Neural progenitor cell (in vitro differentiated cells): ENCODE data around the gene CNTNAP2. TPM values are rescaled to one million over a fixed set of nuclear protein-coding genes. Genes with fewer than 3 reads are reported as not detected.
A peak's percentile ranks its signal among the peaks of the same experiment; 100 is the strongest.

Experiments
- DNase-seq: peaks from one replicate; pipeline ENCODE4 v3.0.0-alpha.2; 2016; ENCODE audit warnings: low spot score
- H2AFZ ChIP-seq: fragments of 200-600 bp; sonication (generic); replicated peaks from 2 replicates; pipeline ENCODE4 v1.6.1; 2016; ENCODE audit warnings: antibody characterized with exemption
- H3F3A ChIP-seq: fragments of 200-600 bp; sonication (generic); 2 replicates; pipeline ENCODE4 v1.6.1; 2016; ENCODE audit warnings: antibody characterized with exemption, low read depth
- H3K27ac ChIP-seq: fragments of 200-600 bp; sonication (generic); 2 replicates; pipeline ENCODE4 v1.5.1; 2016; ENCODE audit warnings: mild to moderate bottlenecking
- H3K27me3 ChIP-seq: fragments of 200-600 bp; sonication (generic); 2 replicates; pipeline ENCODE4 v1.6.1; 2016; ENCODE audit warnings: mild to moderate bottlenecking, moderate library complexity
- H3K36me3 ChIP-seq: fragments of 200-600 bp; sonication (generic); 2 replicates; pipeline ENCODE4 v1.5.1; 2016
- H3K4me1 ChIP-seq: fragments of 200-600 bp; sonication (generic); 2 replicates; pipeline ENCODE4 v1.6.1; 2016; ENCODE audit warnings: mixed run types
- H3K4me2 ChIP-seq: fragments of 200-600 bp; sonication (generic); 2 replicates; pipeline ENCODE4 v1.6.1; 2016
- H3K4me3 ChIP-seq: fragments of 200-600 bp; sonication (generic); 2 replicates; pipeline ENCODE4 v1.5.1; 2016
- H3K79me2 ChIP-seq: fragments of 200-600 bp; sonication (generic); 2 replicates; pipeline ENCODE4 v1.6.1; 2016; ENCODE audit warnings: low read depth
- H3K9ac ChIP-seq: fragments of 200-600 bp; sonication (generic); 2 replicates; pipeline ENCODE4 v1.6.1; 2016
- H3K9me3 ChIP-seq: fragments of 200-600 bp; sonication (generic); 2 replicates; pipeline ENCODE4 v1.5.1; 2016; ENCODE audit warnings: low read depth
- H4K20me1 ChIP-seq: fragments of 200-600 bp; sonication (generic); 2 replicates; pipeline ENCODE4 v1.6.1; 2016; ENCODE audit warnings: low read depth
- H3K27ac Mint-ChIP-seq: 3 replicates; pipeline ENCODE4 v1.8.0; 2021; ENCODE audit warnings: mixed read lengths
- H3K27me3 Mint-ChIP-seq: 2 replicates; pipeline ENCODE4 v1.8.0; 2022; ENCODE audit warnings: low read depth, mild to moderate bottlenecking, inconsistent platforms, moderate library complexity, mixed read lengths; ENCODE audit not compliant: insufficient read depth
- H3K36me3 Mint-ChIP-seq: 3 replicates; pipeline ENCODE4 v1.8.0; 2021; ENCODE audit warnings: mixed read lengths
- H3K4me1 Mint-ChIP-seq: 3 replicates; pipeline ENCODE4 v1.8.0; 2021; ENCODE audit warnings: mixed read lengths
- H3K4me3 Mint-ChIP-seq: 3 replicates; pipeline ENCODE4 v1.8.0; 2021; ENCODE audit warnings: mild to moderate bottlenecking, moderate library complexity, mixed read lengths
- H3K9me3 Mint-ChIP-seq: 3 replicates; pipeline ENCODE4 v1.8.0; 2020; ENCODE audit warnings: mixed read lengths
- EZH2 ChIP-seq: fragments of 200-600 bp; sonication (generic); IDR thresholded peaks from 2 replicates; pipeline ENCODE4 v1.6.1; 2017; ENCODE audit warnings: antibody characterized with exemption, mild to moderate bottlenecking, moderate library complexity
- EZH2phosphoT487 ChIP-seq: fragments of 200-600 bp; sonication (generic); IDR thresholded peaks from 2 replicates; pipeline ENCODE4 v1.6.1; 2017; ENCODE audit warnings: antibody characterized with exemption
- total RNA-seq: library from RNA; depleted of rRNA; stranded (reverse); fragments of >200 nt; gene quantifications from 2 replicates; pipeline ENCODE4 v1.2.3, GENCODE V29; 2015; ENCODE audit warnings: low replicate concordance
- TF ChIP-seq, protein P1 (sequence below): fragments of 200-600 bp; sonication (generic); IDR thresholded peaks from 2 replicates; pipeline ENCODE4 v1.5.1; 2017; ENCODE audit warnings: antibody characterized with exemption, mild to moderate bottlenecking

CNTNAP2 gene
- total RNA-seq, 1 donor from 2014 or later: 126 TPM

DNA sequence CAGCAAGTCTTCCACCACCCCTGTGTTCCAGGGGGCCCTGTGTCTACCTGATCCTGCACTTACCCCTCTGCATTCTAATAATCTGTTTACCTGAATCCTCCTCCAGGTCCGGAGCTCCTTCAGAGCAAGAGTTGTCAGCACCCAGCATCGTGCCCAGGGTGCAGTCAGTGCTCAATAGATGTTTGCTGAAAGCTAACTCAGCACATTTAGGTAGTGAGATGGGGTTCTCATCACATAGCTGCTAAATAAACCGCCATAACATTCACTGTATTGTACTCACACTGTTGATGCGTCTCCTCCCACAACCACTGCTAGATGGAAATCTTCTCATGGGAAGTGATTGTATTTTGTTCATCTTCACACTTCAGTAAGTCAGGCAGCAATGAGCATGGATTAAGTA is 2097.5 kb downstream of the CNTNAP2 start:
- Mint-ChIP-seq H3K4me1 (peaks cover 4% of the 10 kb centered on the region), H3K27me3 (peaks cover 2% of the 10 kb centered on the region), H3K27ac (peak overlapping the region; percentile 22), H3K9me3 (peaks cover 14% of the 10 kb centered on the region), H3K4me3 (no peak overlapping the region), H3K36me3 (no peaks in the 10 kb centered on the region)
- no peak overlapping the region for H3K9ac ChIP-seq
- H3K27me3 ChIP-seq: no peaks in the 10 kb centered on the region
- H3F3A ChIP-seq: no peaks in the 10 kb centered on the region
- no peak for DNase-seq
- no peaks in the 10 kb centered on the region for H3K79me2 ChIP-seq
- no peaks in the 10 kb centered on the region for H3K36me3 ChIP-seq
- TF ChIP-seq EZH2phosphoT487 (no peak), EZH2 (no peak)
- TF ChIP-seq, protein P1, sequence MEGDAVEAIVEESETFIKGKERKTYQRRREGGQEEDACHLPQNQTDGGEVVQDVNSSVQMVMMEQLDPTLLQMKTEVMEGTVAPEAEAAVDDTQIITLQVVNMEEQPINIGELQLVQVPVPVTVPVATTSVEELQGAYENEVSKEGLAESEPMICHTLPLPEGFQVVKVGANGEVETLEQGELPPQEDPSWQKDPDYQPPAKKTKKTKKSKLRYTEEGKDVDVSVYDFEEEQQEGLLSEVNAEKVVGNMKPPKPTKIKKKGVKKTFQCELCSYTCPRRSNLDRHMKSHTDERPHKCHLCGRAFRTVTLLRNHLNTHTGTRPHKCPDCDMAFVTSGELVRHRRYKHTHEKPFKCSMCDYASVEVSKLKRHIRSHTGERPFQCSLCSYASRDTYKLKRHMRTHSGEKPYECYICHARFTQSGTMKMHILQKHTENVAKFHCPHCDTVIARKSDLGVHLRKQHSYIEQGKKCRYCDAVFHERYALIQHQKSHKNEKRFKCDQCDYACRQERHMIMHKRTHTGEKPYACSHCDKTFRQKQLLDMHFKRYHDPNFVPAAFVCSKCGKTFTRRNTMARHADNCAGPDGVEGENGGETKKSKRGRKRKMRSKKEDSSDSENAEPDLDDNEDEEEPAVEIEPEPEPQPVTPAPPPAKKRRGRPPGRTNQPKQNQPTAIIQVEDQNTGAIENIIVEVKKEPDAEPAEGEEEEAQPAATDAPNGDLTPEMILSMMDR: no peak
- no peaks in the 10 kb centered on the region for H3K4me1 ChIP-seq
- H3K27ac ChIP-seq: no peak overlapping the region
- H4K20me1 ChIP-seq: no peaks in the 10 kb centered on the region
- H2AFZ ChIP-seq: no peak overlapping the region
- no peak overlapping the region for H3K4me3 ChIP-seq
- H3K4me2 ChIP-seq: no peak overlapping the region
- H3K9me3 ChIP-seq: no peaks in the 10 kb centered on the region

DNA sequence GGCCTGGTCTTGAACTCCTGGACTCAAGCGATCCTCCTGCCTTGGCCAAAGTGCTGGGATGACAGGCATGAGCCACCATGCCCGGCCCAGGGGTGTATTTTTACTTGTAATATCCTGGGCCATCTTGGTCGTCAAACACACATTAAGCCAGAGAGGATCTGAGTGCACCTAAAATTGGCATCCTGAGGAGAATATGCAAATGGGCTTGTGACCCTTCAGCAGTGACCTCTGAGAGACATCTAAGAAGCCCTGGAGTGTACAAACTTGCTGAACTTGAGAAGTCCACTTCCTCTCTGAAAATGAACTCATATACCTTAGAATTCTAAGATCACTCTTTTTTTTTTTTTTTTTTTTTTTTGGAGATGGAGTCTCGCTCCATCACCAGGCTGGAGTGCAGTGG is 2102.0 kb downstream of the CNTNAP2 start:
- H3K4me1 Mint-ChIP-seq: peaks cover 4% of the 10 kb centered on the region
- H3K27ac Mint-ChIP-seq: no peak overlapping the region
- peaks cover 16% of the 10 kb centered on the region for H3K9me3 Mint-ChIP-seq
- DNase-seq: no peak
- H3K36me3 Mint-ChIP-seq: no peaks in the 10 kb centered on the region
- Histone ChIP-seq H4K20me1 (no peaks in the 10 kb centered on the region), H3K36me3 (no peaks in the 10 kb centered on the region), H3K4me1 (no peaks in the 10 kb centered on the region), H3F3A (no peaks in the 10 kb centered on the region), H3K4me3 (no peak overlapping the region), H3K4me2 (no peak overlapping the region), H3K27ac (no peak overlapping the region), H3K27me3 (no peaks in the 10 kb centered on the region), H3K9me3 (no peaks in the 10 kb centered on the region), H3K9ac (no peak overlapping the region), H3K79me2 (no peaks in the 10 kb centered on the region), H2AFZ (no peak overlapping the region)
- TF ChIP-seq, protein P1: no peak
- no peak for TF ChIP-seq EZH2phosphoT487
- TF ChIP-seq EZH2: no peak
- H3K27me3 Mint-ChIP-seq: peaks cover 3% of the 10 kb centered on the region
- H3K4me3 Mint-ChIP-seq: no peak overlapping the region

DNA sequence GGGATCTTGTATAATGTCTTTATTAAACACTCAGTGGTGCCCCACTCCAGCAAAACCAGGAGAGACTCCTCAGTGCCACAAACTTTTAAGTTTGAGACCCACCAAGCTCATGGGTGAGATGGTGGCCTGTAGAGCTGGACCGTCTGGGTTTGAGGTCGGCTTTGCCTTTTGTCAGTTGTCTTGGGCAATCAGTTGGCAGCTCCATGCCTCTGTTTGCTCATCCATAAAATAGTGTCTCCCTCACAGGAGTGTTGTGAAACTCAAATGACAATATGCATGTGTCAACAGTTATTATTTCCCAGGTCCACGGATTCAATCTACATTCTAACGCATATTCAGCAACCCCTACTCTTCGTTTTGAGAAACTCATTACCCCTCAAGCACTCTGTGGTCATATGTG is 2106.1 kb downstream of the CNTNAP2 start:
- H3K36me3 ChIP-seq: no peaks in the 10 kb centered on the region
- H3F3A ChIP-seq: no peaks in the 10 kb centered on the region
- H3K4me2 ChIP-seq: no peak overlapping the region
- no peak overlapping the region for H3K27ac Mint-ChIP-seq
- H3K27me3 Mint-ChIP-seq: peaks cover 6% of the 10 kb centered on the region
- no peak overlapping the region for H3K4me3 ChIP-seq
- no peak for DNase-seq
- H3K27me3 ChIP-seq: no peaks in the 10 kb centered on the region
- H3K79me2 ChIP-seq: no peaks in the 10 kb centered on the region
- no peak overlapping the region for H3K27ac ChIP-seq
- no peak overlapping the region for H3K4me3 Mint-ChIP-seq
- peaks cover 1% of the 10 kb centered on the region for H3K36me3 Mint-ChIP-seq
- peaks cover 13% of the 10 kb centered on the region for H3K9me3 Mint-ChIP-seq
- no peak overlapping the region for H2AFZ ChIP-seq
- no peaks in the 10 kb centered on the region for H3K9me3 ChIP-seq
- H3K4me1 Mint-ChIP-seq: peaks cover 19% of the 10 kb centered on the region
- TF ChIP-seq, protein P1: no peak
- TF ChIP-seq EZH2phosphoT487 (no peak), EZH2 (no peak)
- no peaks in the 10 kb centered on the region for H4K20me1 ChIP-seq
- H3K4me1 ChIP-seq: no peaks in the 10 kb centered on the region
- no peak overlapping the region for H3K9ac ChIP-seq
